HUES48 (cell line): Measurements from ENCODE around the gene PTPRD.

Experiments
- H3K27ac ChIP-seq: one replicate; pipeline ENCODE4 v1.7.0; 2013; ENCODE audit warnings: low read depth, low read length, inconsistent platforms
- H3K27me3 ChIP-seq: 2 replicates; pipeline ENCODE4 v1.6.1; 2013; ENCODE audit warnings: mild to moderate bottlenecking, low read length; ENCODE audit not compliant: control insufficient read depth, insufficient read depth
- H3K36me3 ChIP-seq: 2 replicates; pipeline ENCODE4 v1.6.1; 2013; ENCODE audit warnings: low read length; ENCODE audit not compliant: control insufficient read depth, insufficient read depth
- H3K4me1 ChIP-seq: 2 replicates; pipeline ENCODE4 v1.6.1; 2013; ENCODE audit warnings: mild to moderate bottlenecking, low read length; ENCODE audit not compliant: control insufficient read depth, insufficient read depth
- H3K4me3 ChIP-seq: 2 replicates; pipeline ENCODE4 v1.5.1; 2013; ENCODE audit warnings: mild to moderate bottlenecking, low read depth, low read length
- H3K9ac ChIP-seq: 2 replicates; pipeline ENCODE4 v1.6.1; 2013; ENCODE audit warnings: mild to moderate bottlenecking, low read depth, low read length, moderate library complexity
- H3K9me3 ChIP-seq: 2 replicates; pipeline ENCODE4 v1.6.1; 2013; ENCODE audit warnings: low read length; ENCODE audit not compliant: control insufficient read depth, insufficient read depth

Gene PTPRD

DNA sequence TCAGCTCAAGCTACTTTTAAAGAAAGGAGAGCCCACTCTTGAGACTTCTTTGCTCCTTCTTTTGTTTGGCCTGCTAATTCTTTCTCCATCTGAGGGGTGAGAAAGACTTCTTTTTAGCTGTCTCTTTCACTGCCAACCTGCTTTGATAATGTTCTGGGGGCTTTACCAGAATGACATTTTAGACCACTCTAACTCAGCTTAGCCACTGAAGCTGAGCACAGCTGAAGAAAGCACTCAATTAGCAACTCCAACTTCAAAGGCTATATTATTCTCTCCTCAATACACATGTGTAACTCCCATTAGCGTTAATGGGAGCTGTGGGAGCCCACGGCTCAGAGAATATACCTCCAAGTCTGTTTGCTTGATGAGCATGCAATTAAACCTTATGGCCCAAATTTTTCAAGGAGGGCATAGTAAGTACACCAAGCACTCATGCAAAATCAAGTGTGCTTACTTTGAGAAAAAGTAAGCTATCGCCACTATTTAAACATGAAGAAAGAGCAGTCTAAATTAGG lies 1997.8 kb downstream of the PTPRD start:
- Histone ChIP-seq H3K27ac (no peak overlapping the region), H3K36me3 (no peaks in the 10 kb centered on the region), H3K4me3 (no peak overlapping the region), H3K4me1 (peaks cover 39% of the 10 kb centered on the region), H3K9ac (no peak overlapping the region), H3K9me3 (no peaks in the 10 kb centered on the region), H3K27me3 (no peaks in the 10 kb centered on the region)

DNA sequence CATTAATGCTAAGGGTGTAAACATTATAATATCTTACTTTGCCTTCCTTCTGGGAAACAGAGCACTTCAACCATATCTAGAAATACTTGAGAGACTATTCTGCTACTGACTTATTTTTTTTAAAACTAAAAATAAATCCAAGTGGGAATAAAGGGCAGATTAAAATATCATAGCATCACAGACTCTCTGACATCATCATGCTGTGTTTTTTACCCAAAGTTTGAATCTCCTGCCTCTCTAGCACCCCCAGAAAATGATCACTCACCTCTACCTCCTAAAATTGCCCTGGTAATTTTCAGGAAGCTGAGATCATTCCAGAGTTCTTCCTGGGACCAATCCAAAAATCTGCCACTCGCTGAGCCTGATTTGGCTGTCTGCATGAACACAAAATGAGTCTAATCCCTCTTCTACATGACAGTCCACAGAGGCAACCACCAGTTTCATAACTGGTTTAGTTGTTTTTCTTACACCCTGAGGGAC lies 1999.4 kb downstream of the PTPRD start:
- Histone ChIP-seq H3K27me3 (no peaks in the 10 kb centered on the region), H3K9me3 (no peaks in the 10 kb centered on the region), H3K27ac (no peak overlapping the region), H3K4me1 (peaks cover 39% of the 10 kb centered on the region), H3K4me3 (no peak overlapping the region), H3K9ac (no peak overlapping the region), H3K36me3 (no peaks in the 10 kb centered on the region)

DNA sequence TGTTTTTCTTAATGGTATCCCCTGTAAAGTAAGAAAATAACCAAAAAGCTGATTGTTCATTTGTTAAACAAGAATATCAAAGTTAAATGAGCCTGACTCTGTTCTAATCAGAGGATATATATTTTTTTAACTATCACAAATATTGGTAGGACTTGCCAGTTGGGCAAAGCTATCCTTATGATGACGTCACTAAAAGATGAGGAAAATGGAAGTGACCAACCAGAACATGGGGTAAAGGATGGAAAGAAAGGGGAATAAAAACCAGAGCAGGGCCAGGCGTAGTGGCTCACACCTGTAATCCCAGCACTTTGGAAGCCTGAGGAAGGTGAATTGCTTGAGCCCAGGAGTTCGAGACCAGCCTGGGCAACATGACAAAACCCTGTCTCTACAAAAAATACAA lies 2001.6 kb downstream of the PTPRD start:
- H3K4me1 ChIP-seq, result peaks cover 39% of the 10 kb centered on the region
- H3K9me3 ChIP-seq, result no peaks in the 10 kb centered on the region
- no peak overlapping the region for H3K27ac ChIP-seq
- H3K27me3 ChIP-seq, result no peaks in the 10 kb centered on the region
- no peak overlapping the region for H3K4me3 ChIP-seq
- no peak overlapping the region for H3K9ac ChIP-seq
- H3K36me3 ChIP-seq, result no peaks in the 10 kb centered on the region

DNA sequence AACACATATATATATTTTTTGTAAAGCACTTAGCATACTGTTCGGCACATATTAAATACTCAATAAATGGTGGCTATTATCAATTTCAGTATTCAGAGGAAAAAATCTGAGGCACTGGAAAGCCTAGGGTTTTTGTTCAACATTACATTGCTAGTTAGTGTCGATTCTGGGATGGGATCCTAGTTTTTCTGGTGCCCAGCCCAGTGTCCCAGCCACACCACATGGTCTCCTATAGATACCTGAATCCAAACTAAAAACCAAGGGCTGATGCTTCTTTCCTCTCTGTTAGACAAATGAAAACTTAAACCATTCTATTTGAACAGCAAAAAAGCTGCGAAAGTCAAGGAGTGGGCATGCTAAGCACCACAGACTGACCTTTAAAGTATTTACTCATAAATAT lies 2002.5 kb downstream of the PTPRD start:
- H3K4me1 ChIP-seq, result peaks cover 37% of the 10 kb centered on the region
- H3K36me3 ChIP-seq, result no peaks in the 10 kb centered on the region
- H3K27me3 ChIP-seq, result no peaks in the 10 kb centered on the region
- no peak overlapping the region for H3K27ac ChIP-seq
- H3K9ac ChIP-seq, result no peak overlapping the region
- H3K9me3 ChIP-seq, result no peaks in the 10 kb centered on the region
- no peak overlapping the region for H3K4me3 ChIP-seq

DNA sequence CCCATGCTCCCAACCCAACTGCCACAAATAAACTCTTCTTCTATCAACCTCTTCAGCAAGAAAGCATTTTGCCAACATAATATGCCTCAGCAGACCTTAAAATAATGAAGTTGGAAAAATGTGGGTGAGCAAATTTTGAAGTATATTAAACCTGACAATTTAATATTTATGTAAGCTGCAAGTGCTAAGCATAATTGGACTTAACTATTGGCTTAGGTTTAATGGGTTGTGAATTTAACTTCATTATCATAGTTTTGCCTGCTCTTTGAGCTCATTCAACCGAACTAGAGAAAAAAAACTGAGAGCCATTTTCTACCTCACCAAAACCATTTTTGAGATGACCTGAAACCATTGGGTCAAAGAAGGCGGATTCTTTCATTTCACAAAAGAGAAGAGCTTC lies 2007.7 kb downstream of the PTPRD start:
- no peak overlapping the region for H3K9ac ChIP-seq
- H3K27me3 ChIP-seq, result no peaks in the 10 kb centered on the region
- no peaks in the 10 kb centered on the region for H3K36me3 ChIP-seq
- H3K4me1 ChIP-seq, result no peaks in the 10 kb centered on the region; the same call in none of the 2 replicates
- no peaks in the 10 kb centered on the region for H3K9me3 ChIP-seq
- no peak overlapping the region for H3K27ac ChIP-seq
- H3K4me3 ChIP-seq, result no peak overlapping the region

DNA sequence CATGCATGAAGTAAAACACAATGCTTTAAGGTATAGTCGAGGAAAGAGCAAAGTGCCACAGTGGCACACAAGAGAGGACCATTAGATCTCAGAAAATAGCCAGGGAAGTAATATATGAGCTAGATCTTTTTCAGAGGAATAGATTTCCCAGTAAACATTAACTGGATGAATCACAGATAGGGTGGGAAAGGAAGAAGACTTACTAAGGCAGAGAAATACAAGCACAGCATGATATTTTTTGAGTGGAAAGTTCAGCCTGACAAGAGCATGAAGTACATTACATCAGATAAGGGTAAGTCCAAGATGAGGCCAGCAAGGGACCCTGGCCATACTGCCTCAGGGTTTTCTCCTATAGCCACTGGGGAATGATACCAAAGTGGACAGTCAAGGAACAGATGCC lies 2008.6 kb downstream of the PTPRD start:
- H3K27me3 ChIP-seq, result no peaks in the 10 kb centered on the region
- no peaks in the 10 kb centered on the region for H3K9me3 ChIP-seq
- no peak overlapping the region for H3K9ac ChIP-seq
- H3K27ac ChIP-seq, result no peak overlapping the region
- no peak overlapping the region for H3K4me3 ChIP-seq
- H3K36me3 ChIP-seq, result no peaks in the 10 kb centered on the region
- peaks cover 3% of the 10 kb centered on the region for H3K4me1 ChIP-seq

DNA sequence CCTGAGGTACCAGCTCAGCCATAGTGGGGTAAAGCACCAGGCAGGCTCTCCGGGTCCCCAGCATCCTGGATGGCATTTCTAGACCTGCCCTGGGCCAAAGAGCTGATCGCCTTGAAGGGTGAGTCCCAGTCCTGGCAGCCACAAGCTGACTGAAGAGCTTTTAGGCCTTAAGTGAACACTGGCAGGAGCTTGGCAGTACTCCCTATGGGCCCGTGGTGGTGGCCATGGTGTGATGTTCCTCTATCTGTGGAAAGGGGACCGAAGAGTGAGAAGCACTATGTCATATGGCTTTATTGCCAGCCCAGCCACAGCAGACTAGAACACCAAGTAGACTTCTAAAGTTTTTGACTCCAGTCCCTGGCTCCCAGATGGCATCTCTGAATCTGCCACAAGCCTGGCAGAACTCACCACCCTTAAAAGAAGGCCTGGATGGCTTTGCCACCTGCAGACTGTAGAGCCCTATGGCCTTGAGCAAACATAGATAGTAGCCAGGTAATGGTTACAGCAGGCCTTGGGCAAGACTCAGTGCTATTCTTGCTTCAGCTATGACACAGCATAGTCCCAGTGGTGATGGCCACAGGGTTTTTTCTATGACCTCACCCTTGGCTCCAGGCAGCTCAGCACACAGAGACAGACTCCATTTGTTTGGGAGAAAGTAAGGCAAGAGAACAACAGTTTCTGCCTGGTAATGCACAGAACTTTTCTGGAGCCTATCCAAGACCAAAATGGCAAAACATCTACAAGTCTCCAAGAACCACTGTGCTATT lies 2011.7 kb downstream of the PTPRD start:
- Histone ChIP-seq H3K27me3 (no peaks in the 10 kb centered on the region), H3K4me3 (no peak overlapping the region), H3K4me1 (peaks cover 3% of the 10 kb centered on the region), H3K9me3 (no peaks in the 10 kb centered on the region), H3K27ac (no peak overlapping the region), H3K9ac (no peak overlapping the region), H3K36me3 (no peaks in the 10 kb centered on the region)

DNA sequence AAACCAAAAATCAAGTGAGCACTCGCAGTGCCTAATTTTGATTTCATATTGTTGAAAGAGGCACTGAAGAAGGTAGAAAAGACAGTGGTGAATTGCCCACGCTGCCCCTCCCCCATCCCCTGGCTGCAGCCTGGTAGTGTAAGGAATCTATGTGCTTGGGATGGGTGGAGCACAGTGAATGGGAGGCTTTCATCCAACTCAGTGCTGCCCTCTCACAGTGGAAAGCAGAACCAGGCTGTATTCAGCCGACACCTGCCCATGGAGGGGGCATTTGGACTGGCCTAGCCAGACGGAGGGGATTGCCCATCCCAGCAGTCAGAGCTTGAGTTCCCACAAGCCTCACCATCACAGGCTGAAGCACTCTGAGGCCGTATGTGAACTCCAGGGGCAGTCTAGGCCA lies 2012.9 kb downstream of the PTPRD start:
- no peak overlapping the region for H3K27ac ChIP-seq
- no peaks in the 10 kb centered on the region for H3K36me3 ChIP-seq
- H3K4me3 ChIP-seq, result no peak overlapping the region
- peaks cover 3% of the 10 kb centered on the region for H3K4me1 ChIP-seq
- no peaks in the 10 kb centered on the region for H3K27me3 ChIP-seq
- no peaks in the 10 kb centered on the region for H3K9me3 ChIP-seq
- H3K9ac ChIP-seq, result no peak overlapping the region

DNA sequence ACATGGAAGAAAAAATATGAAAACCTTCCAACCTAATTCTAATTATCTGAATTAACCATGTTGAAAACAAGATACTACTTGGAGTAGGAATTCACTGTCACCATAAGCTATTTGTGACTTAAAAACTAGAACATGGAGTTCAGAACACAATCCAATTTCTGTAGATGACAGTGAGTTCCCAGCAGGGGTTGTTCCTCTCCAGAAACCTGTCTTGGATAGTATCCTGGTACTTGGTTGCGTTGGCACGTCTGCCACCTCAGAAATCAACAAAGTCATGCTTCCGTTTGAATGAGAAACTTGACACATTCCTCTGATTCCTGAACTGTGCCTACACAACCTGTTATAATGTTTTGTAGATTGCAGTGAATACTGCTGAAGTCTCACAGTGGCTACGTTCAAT lies 2023.3 kb downstream of the PTPRD start:
- Histone ChIP-seq H3K27ac (no peak overlapping the region), H3K9ac (no peak overlapping the region), H3K36me3 (no peaks in the 10 kb centered on the region), H3K4me1 (no peaks in the 10 kb centered on the region), H3K27me3 (no peaks in the 10 kb centered on the region), H3K9me3 (no peaks in the 10 kb centered on the region), H3K4me3 (no peak overlapping the region)

DNA sequence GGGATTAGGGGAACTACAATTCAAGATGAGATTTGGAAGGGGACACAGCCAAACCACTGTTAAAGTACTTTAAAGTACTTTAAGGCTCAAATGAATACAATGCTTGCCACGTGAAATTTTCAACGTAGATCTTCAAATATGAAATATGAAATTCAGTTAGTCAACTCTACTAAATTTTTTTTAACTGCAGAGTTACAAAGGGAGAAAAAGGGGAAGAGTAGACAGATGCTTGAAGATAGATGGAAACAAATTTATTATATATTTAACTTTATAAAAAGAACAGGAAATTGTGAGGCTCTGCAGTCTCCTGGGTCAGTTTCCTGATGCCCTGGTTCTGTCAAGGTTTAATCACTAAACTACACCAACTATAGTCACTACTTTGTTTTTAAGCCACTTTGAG lies 2027.8 kb downstream of the PTPRD start:
- Histone ChIP-seq H3K9ac (no peak overlapping the region), H3K27me3 (no peaks in the 10 kb centered on the region), H3K36me3 (no peaks in the 10 kb centered on the region), H3K27ac (no peak overlapping the region), H3K4me3 (no peak overlapping the region), H3K9me3 (0 out of 2 replicates have a peak, but pooled peaks cover 4% of the 10 kb centered on the region), H3K4me1 (no peaks in the 10 kb centered on the region)

DNA sequence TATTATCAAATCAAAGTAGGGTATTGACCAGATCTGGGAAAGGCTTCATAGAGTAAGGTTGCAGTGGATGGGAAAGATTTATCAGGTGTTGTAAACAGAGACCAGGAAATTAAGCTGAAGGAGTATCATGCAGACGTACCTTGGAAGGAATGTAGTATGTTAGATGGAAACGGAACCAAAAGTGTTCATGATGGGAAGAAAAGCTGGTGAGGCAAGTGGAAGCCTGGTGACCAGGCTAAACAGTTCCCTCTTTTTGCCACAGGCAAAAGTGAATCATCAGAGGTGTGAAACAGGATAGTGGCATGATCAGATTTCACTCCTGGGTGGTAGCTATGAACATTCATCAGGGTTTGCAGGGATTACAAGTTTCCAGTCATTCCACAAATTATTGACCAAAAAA lies 2033.1 kb downstream of the PTPRD start:
- Histone ChIP-seq H3K36me3 (no peaks in the 10 kb centered on the region), H3K4me3 (no peak overlapping the region), H3K9ac (no peak overlapping the region), H3K27ac (no peak overlapping the region), H3K27me3 (no peaks in the 10 kb centered on the region), H3K9me3 (0 out of 2 replicates have a peak, but pooled peaks cover 4% of the 10 kb centered on the region), H3K4me1 (no peaks in the 10 kb centered on the region)
